Measurements from ENCODE around the gene GPA33. TPM values are rescaled to one million over a fixed set of nuclear protein-coding genes. Genes with fewer than 3 reads are reported as not detected.
A peak's percentile ranks its signal among the peaks of the same experiment; 100 is the strongest.

GPA33 gene
- total and polyA plus RNA-seq, 8 donors = 0.03 to 51.3 (median 2.2) TPM; not detected in 4

GRCh38 chr1:167127236-167127635 lies 37.1 kb upstream of the GPA33 start:
- Histone ChIP-seq H3K9me3 (no peaks in the 10 kb centered on the region), H3K27me3 (peaks cover 0 to 30% (median 0%) of the 10 kb centered on the region in 3 donors), H3K27ac (no peak overlapping the region), H3K36me3 (no peaks in the 10 kb centered on the region), H3K4me1 (no peaks in the 10 kb centered on the region), H3K4me3 (no peak overlapping the region)
- intact Hi-C loops (cut with DNase I; ENCODE audit: low total_unique reads) = no loop called here
- no peak for DNase-seq
- no peak for TF ChIP-seq CTCF (IDR thresholded peaks at IDR 0.05)
- TF ChIP-seq EP300 (IDR thresholded peaks at IDR 0.05) = no peak
- no peak for TF ChIP-seq POLR2AphosphoS5 (IDR thresholded peaks at IDR 0.05)
- no peak for TF ChIP-seq POLR2A (IDR thresholded peaks at IDR 0.05)
- WGBS, 5 donors = 91 to 100% (median 97%) methylated on average over 3 to 5 of the region's 5 CpGs

DNA sequence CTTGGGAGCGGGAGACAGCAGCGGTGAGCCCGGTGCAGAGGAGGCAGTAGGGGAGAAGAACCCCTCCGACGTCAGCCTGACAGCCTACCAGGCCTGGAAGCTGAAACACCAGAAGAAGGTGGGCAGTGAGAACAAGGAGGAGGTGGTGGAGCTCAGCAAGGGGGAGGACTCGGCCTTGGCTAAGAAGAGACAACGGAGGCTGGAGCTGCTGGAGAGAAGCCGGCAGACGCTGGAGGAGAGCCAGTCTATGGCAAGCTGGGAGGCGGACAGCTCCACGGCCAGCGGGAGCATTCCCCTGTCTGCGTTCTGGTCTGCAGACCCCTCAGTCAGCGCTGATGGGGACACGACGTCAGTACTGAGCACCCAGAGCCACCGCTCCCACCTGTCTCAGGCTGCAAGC lies 36.6 kb upstream of the GPA33 start:
- TF ChIP-seq POLR2AphosphoS5 (IDR thresholded peaks at IDR 0.05) = no peak
- TF ChIP-seq CTCF (IDR thresholded peaks at IDR 0.05) = no peak
- no peak for TF ChIP-seq POLR2A (IDR thresholded peaks at IDR 0.05)
- no peak for TF ChIP-seq EP300 (IDR thresholded peaks at IDR 0.05)

GRCh38 chr1:167126317-167126716 lies 36.1 kb upstream of the GPA33 start:
- no peak for DNase-seq
- Histone ChIP-seq H3K4me3 (no peak overlapping the region), H3K27ac (no peak overlapping the region), H3K36me3 (no peaks in the 10 kb centered on the region), H3K4me1 (peaks cover 3 to 7% (median 5%) of the 10 kb centered on the region in 4 donors), H3K27me3 (peaks cover 0 to 30% (median 0%) of the 10 kb centered on the region in 3 donors), H3K9me3 (no peaks in the 10 kb centered on the region)
- intact Hi-C loops (cut with DNase I; ENCODE audit: low total_unique reads) = no loop called here
- TF ChIP-seq POLR2AphosphoS5 (IDR thresholded peaks at IDR 0.05) (no peak), POLR2A (IDR thresholded peaks at IDR 0.05) (no peak), EP300 (IDR thresholded peaks at IDR 0.05) (no peak), CTCF (IDR thresholded peaks at IDR 0.05) (no peak)
- 89 to 94% (median 93%) methylated on average over 26 to 28 of the region's 28 CpGs for WGBS, 5 donors

More for the DNA sequence above, 36.6 kb upstream of the GPA33 start:
- peaks cover 0 to 3% (median under 1%) of the 10 kb centered on the region in 4 donors for H3K4me1 ChIP-seq
- no peak overlapping the region for H3K27ac ChIP-seq
- H3K4me3 ChIP-seq = no peak overlapping the region
- no peaks in the 10 kb centered on the region for H3K9me3 ChIP-seq
- no peak for DNase-seq
- peaks cover 0 to 30% (median 0%) of the 10 kb centered on the region in 3 donors for H3K27me3 ChIP-seq
- intact Hi-C loops (cut with DNase I; ENCODE audit: low total_unique reads) = no loop called here
- H3K36me3 ChIP-seq = no peaks in the 10 kb centered on the region
- 87 to 93% (median 89%) methylated on average over 16 to 17 of the region's 17 CpGs for WGBS, 5 donors

- H3K27me3 ChIP-seq = peaks cover 0 to 22% (median 0%) of the 10 kb centered on the region in 3 donors
- H3K27ac ChIP-seq = peak overlapping the region in 1 of 5 donors; percentile 73
- intact Hi-C loops (cut with DNase I; ENCODE audit: low total_unique reads) = no loop called here
- H3K9me3 ChIP-seq = no peaks in the 10 kb centered on the region
- no peaks in the 10 kb centered on the region for H3K36me3 ChIP-seq
- H3K4me3 ChIP-seq = no peak overlapping the region
- H3K4me1 ChIP-seq = peaks cover 9 to 13% (median 10%) of the 10 kb centered on the region in 4 donors
- TF ChIP-seq POLR2AphosphoS5 (IDR thresholded peaks at IDR 0.05) (no peak), EP300 (IDR thresholded peaks at IDR 0.05) (no peak), POLR2A (IDR thresholded peaks at IDR 0.05) (no peak)
- no peak for DNase-seq
- 92 to 100% (median 95%) methylated on average over 4 of the region's 4 CpGs for WGBS, 5 donors
Observed at GRCh38 chr1:167122568-167122967, 32.4 kb upstream of the GPA33 start.

DNA sequence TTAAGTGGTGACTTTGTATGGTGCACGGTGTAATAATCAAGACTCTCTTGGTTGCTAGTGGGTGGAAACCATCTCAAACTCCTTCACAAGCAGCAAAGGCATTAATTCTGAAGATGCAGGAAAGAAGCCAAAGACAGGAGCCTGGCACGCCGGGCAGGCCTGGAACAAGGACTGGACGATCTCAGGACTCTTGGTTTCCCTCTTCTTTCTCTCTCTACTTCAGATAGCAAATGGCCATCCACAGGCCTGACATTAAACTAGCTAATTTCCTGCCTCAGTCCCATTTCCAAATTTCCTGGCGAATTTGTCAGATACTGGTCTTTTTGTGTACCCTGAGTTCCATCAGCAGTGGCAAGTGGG lies 31.9 kb upstream of the GPA33 start:
- Histone ChIP-seq H3K27ac (peak overlapping the region in 4 of 5 donors; percentile 53 to 73 (median 62)), H3K36me3 (no peaks in the 10 kb centered on the region), H3K4me3 (no peak overlapping the region), H3K4me1 (peaks cover 9 to 13% (median 10%) of the 10 kb centered on the region in 4 donors), H3K27me3 (peaks cover 0 to 22% (median 0%) of the 10 kb centered on the region in 3 donors), H3K9me3 (no peaks in the 10 kb centered on the region)
- DNase-seq = no peak
- 58 to 75% (median 70%) methylated on average over 5 of the region's 5 CpGs for WGBS, 5 donors
- intact Hi-C loops (cut with DNase I; ENCODE audit: low total_unique reads) = no loop called here
- TF ChIP-seq EP300 (IDR thresholded peaks at IDR 0.05) (no peak), POLR2A (IDR thresholded peaks at IDR 0.05) (no peak), POLR2AphosphoS5 (IDR thresholded peaks at IDR 0.05) (no peak), CTCF (IDR thresholded peaks at IDR 0.05) (no peak)
